ENCODE measurements around the gene NEUROD4. TPM values are rescaled to one million over a fixed set of nuclear protein-coding genes. Genes with fewer than 3 reads are reported as not detected.

NEUROD4 gene
- total and polyA plus RNA-seq, 8 donors: not detected

DNA sequence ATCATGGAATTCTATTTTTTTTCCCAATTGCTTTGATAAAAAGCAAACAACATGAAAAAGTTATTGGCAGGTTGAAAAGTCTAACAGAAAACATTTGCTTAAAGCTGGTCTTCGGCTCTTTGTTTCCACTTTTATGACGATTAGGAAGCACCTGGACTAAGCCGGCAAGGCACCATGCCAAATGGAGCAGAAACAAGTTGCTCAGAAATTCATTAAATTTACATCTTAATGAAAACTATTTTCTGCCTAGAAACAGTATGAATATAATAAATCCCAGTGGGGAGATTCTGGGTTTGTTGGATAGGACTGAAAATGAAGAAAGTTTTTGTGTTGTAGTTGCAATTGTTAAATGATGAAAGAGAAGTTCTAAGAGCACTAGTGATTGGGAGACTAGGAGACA is 55.0 kb downstream of the NEUROD4 start:
- WGBS, 5 donors: 33 to 48% (median 35%) methylated on average over 3 of the region's 3 CpGs
- no peaks in the 10 kb centered on the region for H3K36me3 ChIP-seq
- H3K4me3 ChIP-seq: no peak overlapping the region
- peak in 1 of 2 donors; percentile 24 for DNase-seq
- no peaks in the 10 kb centered on the region for H3K4me1 ChIP-seq
- H3K9me3 ChIP-seq: peaks cover 0 to 7% (median 0%) of the 10 kb centered on the region in 4 donors
- intact Hi-C loops (cut with DNase I; ENCODE audit: low total_unique reads): loop anchor here (5.0 kb wide), 1 partner anchor 83 kb away; no protein-coding TSS in a partner anchor
- no peak overlapping the region for H3K27ac ChIP-seq
- peaks cover 0 to 23% (median 0%) of the 10 kb centered on the region in 3 donors for H3K27me3 ChIP-seq
- no peak for TF ChIP-seq EP300 (IDR thresholded peaks at IDR 0.05)
- TF ChIP-seq POLR2A (IDR thresholded peaks at IDR 0.05): no peak
- no peak for TF ChIP-seq POLR2AphosphoS5 (IDR thresholded peaks at IDR 0.05)
- TF ChIP-seq, protein P1, sequence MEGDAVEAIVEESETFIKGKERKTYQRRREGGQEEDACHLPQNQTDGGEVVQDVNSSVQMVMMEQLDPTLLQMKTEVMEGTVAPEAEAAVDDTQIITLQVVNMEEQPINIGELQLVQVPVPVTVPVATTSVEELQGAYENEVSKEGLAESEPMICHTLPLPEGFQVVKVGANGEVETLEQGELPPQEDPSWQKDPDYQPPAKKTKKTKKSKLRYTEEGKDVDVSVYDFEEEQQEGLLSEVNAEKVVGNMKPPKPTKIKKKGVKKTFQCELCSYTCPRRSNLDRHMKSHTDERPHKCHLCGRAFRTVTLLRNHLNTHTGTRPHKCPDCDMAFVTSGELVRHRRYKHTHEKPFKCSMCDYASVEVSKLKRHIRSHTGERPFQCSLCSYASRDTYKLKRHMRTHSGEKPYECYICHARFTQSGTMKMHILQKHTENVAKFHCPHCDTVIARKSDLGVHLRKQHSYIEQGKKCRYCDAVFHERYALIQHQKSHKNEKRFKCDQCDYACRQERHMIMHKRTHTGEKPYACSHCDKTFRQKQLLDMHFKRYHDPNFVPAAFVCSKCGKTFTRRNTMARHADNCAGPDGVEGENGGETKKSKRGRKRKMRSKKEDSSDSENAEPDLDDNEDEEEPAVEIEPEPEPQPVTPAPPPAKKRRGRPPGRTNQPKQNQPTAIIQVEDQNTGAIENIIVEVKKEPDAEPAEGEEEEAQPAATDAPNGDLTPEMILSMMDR (IDR thresholded peaks at IDR 0.05): no peak

Other genes starting within 250 kb of the NEUROD4 start
- not detected for gene MUCL1, start 165.5 kb upstream of the NEUROD4 start, total RNA-seq
- gene MUCL1, start 165.5 kb upstream of the NEUROD4 start, polyA plus RNA-seq: not detected
- 1 to 10 TPM in 1 of 5 donors, not detected in 4; 1.7 TPM for gene TESPA1, start 35.2 kb upstream of the NEUROD4 start, total RNA-seq
- 1 to 10 TPM in 1 of 3 donors, under 1 TPM in 2; 0.81 to 2.6 (median 0.83) TPM for gene TESPA1, start 35.2 kb upstream of the NEUROD4 start, polyA plus RNA-seq
- gene OR9K2, start 106.4 kb downstream of the NEUROD4 start, total RNA-seq: not detected
- not detected for gene OR9K2, start 106.4 kb downstream of the NEUROD4 start, polyA plus RNA-seq
- gene OR10A7, start 201.1 kb downstream of the NEUROD4 start, total RNA-seq: not detected
- gene OR10A7, start 201.1 kb downstream of the NEUROD4 start, polyA plus RNA-seq: not detected
- gene OR6C74, start 224.6 kb downstream of the NEUROD4 start, total RNA-seq: not detected
- gene OR6C74, start 224.6 kb downstream of the NEUROD4 start, polyA plus RNA-seq: not detected